Cerebellar nuclear complex (tissue), 1 donor: ENCODE measurements around the gene PLEKHG1.

Experiments used
- DNase-seq, 2 experiments: peaks; one replicate each; lab custom pipeline; 2025; lab: John Stamatoyannopoulos, UW

PLEKHG1 gene

GRCh38 chr6:150619275-150619674, 19.6 kb downstream of the PLEKHG1 start:
- no peak for DNase-seq

- DNase-seq, result no peak
These were observed 20.6 kb downstream of the PLEKHG1 start for GRCh38 chr6:150620244-150620643.

GRCh38 chr6:150620763-150621162, 21.1 kb downstream of the PLEKHG1 start:
- DNase-seq, result no peak

GRCh38 chr6:150622476-150622875, 22.8 kb downstream of the PLEKHG1 start:
- DNase-seq, result no peak

- DNase-seq, result no peak
These were observed 23.5 kb downstream of the PLEKHG1 start for GRCh38 chr6:150622941-150623874.

- no peak for DNase-seq
These were observed 24.5 kb downstream of the PLEKHG1 start for GRCh38 chr6:150624191-150624590.

- no peak for DNase-seq
These were observed 26.2 kb downstream of the PLEKHG1 start for GRCh38 chr6:150625927-150626326.

GRCh38 chr6:150627154-150627553, 27.5 kb downstream of the PLEKHG1 start:
- DNase-seq, result no peak

GRCh38 chr6:150627585-150628025, 27.9 kb downstream of the PLEKHG1 start:
- DNase-seq, result no peak

- DNase-seq, result no peak
These were observed 29.2 kb downstream of the PLEKHG1 start for GRCh38 chr6:150628908-150629307.

- no peak for DNase-seq
These were observed 31.7 kb downstream of the PLEKHG1 start for GRCh38 chr6:150631283-150631983.

- no peak for DNase-seq
These were observed 32.4 kb downstream of the PLEKHG1 start for GRCh38 chr6:150631984-150632642.

GRCh38 chr6:150632785-150633485, 33.2 kb downstream of the PLEKHG1 start:
- no peak for DNase-seq

GRCh38 chr6:150633486-150633834, 33.8 kb downstream of the PLEKHG1 start:
- no peak for DNase-seq

GRCh38 chr6:150634176-150634963, 34.7 kb downstream of the PLEKHG1 start:
- no peak for DNase-seq

GRCh38 chr6:150634964-150635292, 35.2 kb downstream of the PLEKHG1 start:
- no peak for DNase-seq

- no peak for DNase-seq
These were observed 36.3 kb downstream of the PLEKHG1 start for GRCh38 chr6:150635906-150636514.

GRCh38 chr6:150636808-150637207, 37.1 kb downstream of the PLEKHG1 start:
- no peak for DNase-seq

- no peak for DNase-seq
These were observed 37.6 kb downstream of the PLEKHG1 start for GRCh38 chr6:150637266-150637665.

- DNase-seq, result no peak
These were observed 38.6 kb downstream of the PLEKHG1 start for GRCh38 chr6:150638267-150638666.

GRCh38 chr6:150638765-150639164, 39.1 kb downstream of the PLEKHG1 start:
- no peak for DNase-seq
